Activated T-helper 1 cell treated with anti-CD3 and anti-CD28 coated beads, Interleukin-12 subunit alpha, Interleukin-12 subunit beta, Interleukin-2, Interleukin-4 antibody, amounts not matched to agents 30 ng/mL and 10 ng/mL and 1 ng/mL, durations not matched to agents 14 hours and 24 hours and 36 hours (primary cell): Measurements from ENCODE around the gene URI1. TPM values are rescaled to one million over a fixed set of nuclear protein-coding genes. Genes with fewer than 3 reads are reported as not detected.

ENCODE experiments used
- DNase-seq: peaks from one replicate; pipeline ENCODE4 v3.0.0; 2021; ENCODE audit warnings: low spot score
- H3K27ac Mint-ChIP-seq: one replicate; pipeline ENCODE4 v1.8.0; 2021; ENCODE audit warnings: mild to moderate bottlenecking, mixed read lengths
- H3K27me3 Mint-ChIP-seq: one replicate; pipeline ENCODE4 v1.8.0; 2022; ENCODE audit warnings: mild to moderate bottlenecking, moderate library complexity, mixed read lengths; ENCODE audit not compliant: insufficient read depth
- H3K36me3 Mint-ChIP-seq: one replicate; pipeline ENCODE4 v1.8.0; 2021; ENCODE audit warnings: low read depth, mixed read lengths
- H3K4me1 Mint-ChIP-seq: one replicate; pipeline ENCODE4 v1.8.0; 2021; ENCODE audit warnings: low read depth, mixed read lengths
- H3K4me3 Mint-ChIP-seq: one replicate; pipeline ENCODE4 v1.8.0; 2021; ENCODE audit warnings: mild to moderate bottlenecking, moderate library complexity, mixed read lengths
- H3K9me3 Mint-ChIP-seq: one replicate; pipeline ENCODE4 v1.8.0; 2021; ENCODE audit warnings: mixed read lengths
- intact Hi-C: fragments of 100-400 bp; cut with micrococcal nuclease; formaldehyde crosslinking; loops from one replicate; pipeline ENCODE4 v1.15.1; 2024
- total RNA-seq: library from RNA; stranded (reverse); gene quantifications from 2 replicates; pipeline ENCODE4 v1.2.3, GENCODE V29; 2022

Gene URI1
- total RNA-seq, 1 donor from 2014 or later: 62.9 TPM

GRCh38 chr19:29999490-29999889 lies 57.5 kb downstream of the URI1 start:
- DNase-seq: no peak
- Mint-ChIP-seq H3K27ac (no peak overlapping the region), H3K4me3 (no peak overlapping the region), H3K27me3 (no peaks in the 10 kb centered on the region), H3K4me1 (peaks cover 57% of the 10 kb centered on the region), H3K9me3 (peaks cover 31% of the 10 kb centered on the region), H3K36me3 (peaks cover 49% of the 10 kb centered on the region)
- intact Hi-C loops: no loop called here

DNA sequence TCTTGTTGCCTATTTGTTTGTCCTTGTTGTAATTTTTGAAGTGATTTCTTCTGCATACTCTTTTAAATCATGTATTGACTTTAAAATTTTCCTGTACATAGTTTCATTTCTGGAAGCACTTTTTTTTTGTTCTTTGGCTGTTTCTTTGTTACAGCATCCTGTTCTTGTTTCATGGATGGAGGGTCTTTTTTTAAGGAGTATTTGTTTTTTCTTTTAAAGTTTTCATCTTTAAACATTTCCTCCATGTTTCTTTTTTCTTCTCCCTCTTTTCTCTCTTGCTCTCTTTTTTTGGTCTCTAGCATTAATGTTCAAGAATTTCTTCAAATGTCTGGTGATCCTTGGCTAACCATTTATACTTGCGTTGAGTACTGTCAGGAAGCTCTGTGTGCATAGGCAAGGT lies 58.8 kb downstream of the URI1 start:
- no peak for DNase-seq
- Mint-ChIP-seq H3K4me3 (no peak overlapping the region), H3K27ac (no peak overlapping the region), H3K9me3 (peaks cover 31% of the 10 kb centered on the region), H3K4me1 (peaks cover 69% of the 10 kb centered on the region), H3K27me3 (no peaks in the 10 kb centered on the region), H3K36me3 (peaks cover 45% of the 10 kb centered on the region)
- intact Hi-C loops: no loop called here

GRCh38 chr19:30001301-30001700 lies 59.3 kb downstream of the URI1 start:
- peaks cover 29% of the 10 kb centered on the region for H3K9me3 Mint-ChIP-seq
- H3K27ac Mint-ChIP-seq: no peak overlapping the region
- H3K4me3 Mint-ChIP-seq: no peak overlapping the region
- intact Hi-C loops: no loop called here
- DNase-seq: no peak
- H3K4me1 Mint-ChIP-seq: peaks cover 73% of the 10 kb centered on the region
- H3K27me3 Mint-ChIP-seq: no peaks in the 10 kb centered on the region
- peaks cover 46% of the 10 kb centered on the region for H3K36me3 Mint-ChIP-seq

GRCh38 chr19:30001791-30002190 lies 59.8 kb downstream of the URI1 start:
- no peak overlapping the region for H3K27ac Mint-ChIP-seq
- H3K27me3 Mint-ChIP-seq: no peaks in the 10 kb centered on the region
- DNase-seq: no peak
- H3K4me1 Mint-ChIP-seq: peaks cover 72% of the 10 kb centered on the region
- peaks cover 24% of the 10 kb centered on the region for H3K9me3 Mint-ChIP-seq
- H3K4me3 Mint-ChIP-seq: no peak overlapping the region
- intact Hi-C loops: no loop called here
- peaks cover 43% of the 10 kb centered on the region for H3K36me3 Mint-ChIP-seq

DNA sequence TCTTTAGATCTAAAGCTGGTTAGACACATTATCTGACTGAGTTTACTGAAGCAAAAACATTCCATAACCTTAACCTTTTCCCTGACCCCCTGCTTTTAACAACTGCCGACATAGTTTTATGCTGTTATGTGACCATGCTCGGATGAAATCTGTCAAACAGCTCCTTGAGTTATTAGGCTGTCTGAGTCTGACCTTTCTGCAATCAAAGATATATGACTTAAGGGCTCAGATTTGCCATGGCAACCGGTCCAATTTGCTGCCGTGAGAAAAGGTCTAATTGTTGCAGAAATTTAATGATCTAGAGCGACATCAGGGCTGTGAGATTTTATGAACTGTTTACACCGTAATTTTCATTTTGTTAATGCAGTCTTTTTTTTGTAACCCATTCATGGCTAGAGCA lies 61.8 kb downstream of the URI1 start:
- Mint-ChIP-seq H3K36me3 (peaks cover 35% of the 10 kb centered on the region), H3K4me3 (no peak overlapping the region), H3K9me3 (peaks cover 13% of the 10 kb centered on the region), H3K4me1 (peaks cover 66% of the 10 kb centered on the region), H3K27me3 (no peaks in the 10 kb centered on the region), H3K27ac (no peak overlapping the region)
- intact Hi-C loops: no loop called here
- DNase-seq: no peak

DNA sequence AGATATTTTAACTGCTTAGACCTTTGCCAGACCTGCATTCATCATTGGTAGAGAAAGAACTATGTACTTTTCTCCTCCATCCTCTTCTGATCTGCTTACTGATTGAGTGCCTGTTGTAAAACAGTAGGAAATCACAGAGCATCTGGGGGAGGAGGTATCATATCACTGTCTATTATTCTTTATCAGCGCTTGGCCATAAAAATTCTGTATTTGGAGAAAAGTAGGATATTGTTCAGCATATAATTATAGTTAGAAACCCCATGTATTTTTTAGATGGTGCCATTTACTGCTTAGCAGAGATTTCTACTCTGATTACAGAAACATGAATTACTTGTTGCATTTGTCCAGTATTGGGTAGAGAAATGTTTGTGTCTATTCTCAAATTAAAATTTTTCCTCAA lies 62.4 kb downstream of the URI1 start:
- H3K9me3 Mint-ChIP-seq: peaks cover 11% of the 10 kb centered on the region
- H3K4me1 Mint-ChIP-seq: peaks cover 60% of the 10 kb centered on the region
- H3K27ac Mint-ChIP-seq: no peak overlapping the region
- no peaks in the 10 kb centered on the region for H3K27me3 Mint-ChIP-seq
- no peak overlapping the region for H3K4me3 Mint-ChIP-seq
- no peak for DNase-seq
- intact Hi-C loops: no loop called here
- peaks cover 39% of the 10 kb centered on the region for H3K36me3 Mint-ChIP-seq

DNA sequence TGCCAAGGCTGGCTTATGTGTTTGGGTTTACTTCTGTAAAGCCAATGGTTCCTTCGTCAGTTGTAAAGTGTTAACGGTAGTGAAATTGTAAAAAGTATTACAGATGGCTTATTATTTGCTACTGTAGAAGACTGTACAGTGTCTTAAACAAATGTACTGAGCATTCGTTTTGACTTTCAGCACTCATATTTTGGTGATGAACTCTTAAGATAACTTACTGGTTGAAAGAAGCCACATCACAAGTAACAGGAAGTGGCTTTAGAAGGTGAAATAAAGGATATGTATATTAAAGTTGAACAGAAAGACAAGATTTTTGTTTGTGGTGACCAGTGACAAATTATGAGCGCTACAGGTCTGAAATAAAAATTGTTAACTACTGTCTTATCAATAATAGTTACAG lies 64.2 kb downstream of the URI1 start:
- peak overlapping the region; percentile 62 for H3K4me3 Mint-ChIP-seq
- H3K27me3 Mint-ChIP-seq: no peaks in the 10 kb centered on the region
- H3K36me3 Mint-ChIP-seq: peaks cover 31% of the 10 kb centered on the region
- peak overlapping the region; percentile 25 for H3K27ac Mint-ChIP-seq
- H3K4me1 Mint-ChIP-seq: peaks cover 42% of the 10 kb centered on the region
- no peaks in the 10 kb centered on the region for H3K9me3 Mint-ChIP-seq
- intact Hi-C loops: loop anchor here (5.0 kb wide), 1 partner anchor 64 kb away; the partner anchor contains the start of gene URI1
- no peak for DNase-seq

DNA sequence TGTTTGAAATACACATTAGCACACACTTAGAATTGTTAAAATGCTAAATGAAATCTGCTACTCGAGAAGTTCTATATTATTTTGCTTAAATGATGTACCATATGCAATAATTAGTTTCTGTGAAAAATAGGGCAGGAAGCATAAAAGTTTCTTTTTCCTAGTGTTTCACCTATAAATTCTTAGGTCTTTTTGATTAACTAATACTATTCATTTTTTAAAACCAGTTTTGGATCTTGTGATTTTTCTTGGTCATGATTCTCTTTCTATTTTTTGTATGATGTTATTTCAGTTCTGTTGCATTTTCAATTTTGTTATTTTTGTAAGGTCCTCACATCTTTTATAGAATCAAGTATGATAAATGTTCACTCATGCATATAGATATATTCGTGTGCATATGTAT lies 66.1 kb downstream of the URI1 start:
- Mint-ChIP-seq H3K27me3 (no peaks in the 10 kb centered on the region), H3K4me3 (no peak overlapping the region), H3K4me1 (peaks cover 36% of the 10 kb centered on the region), H3K36me3 (peaks cover 27% of the 10 kb centered on the region), H3K9me3 (no peaks in the 10 kb centered on the region), H3K27ac (no peak overlapping the region)
- DNase-seq: no peak
- intact Hi-C loops: loop anchor here (5.0 kb wide), 1 partner anchor 66 kb away; the partner anchor contains the start of gene URI1

DNA sequence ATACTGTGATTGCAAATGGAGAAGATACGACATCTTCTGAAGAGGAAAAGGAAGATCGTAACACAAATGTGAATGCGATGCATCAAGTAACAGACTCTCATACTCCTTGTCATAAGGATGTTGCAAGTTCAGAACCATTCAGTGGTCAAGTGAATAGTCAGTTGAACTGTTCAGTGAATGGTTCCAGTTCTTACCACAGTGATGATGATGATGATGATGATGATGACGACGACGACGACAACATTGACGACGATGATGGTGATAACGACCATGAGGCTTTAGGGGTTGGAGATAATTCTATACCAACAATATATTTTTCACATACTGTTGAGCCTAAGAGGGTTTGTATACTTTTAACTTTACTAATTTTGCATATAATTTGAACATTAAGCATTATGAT lies 67.0 kb downstream of the URI1 start:
- Mint-ChIP-seq H3K4me3 (no peak overlapping the region), H3K4me1 (peaks cover 37% of the 10 kb centered on the region), H3K36me3 (peaks cover 34% of the 10 kb centered on the region), H3K9me3 (no peaks in the 10 kb centered on the region), H3K27ac (no peak overlapping the region), H3K27me3 (no peaks in the 10 kb centered on the region)
- DNase-seq: no peak
- intact Hi-C loops: loop anchor here (5.0 kb wide), 1 partner anchor 67 kb away; the partner anchor contains the start of gene URI1

DNA sequence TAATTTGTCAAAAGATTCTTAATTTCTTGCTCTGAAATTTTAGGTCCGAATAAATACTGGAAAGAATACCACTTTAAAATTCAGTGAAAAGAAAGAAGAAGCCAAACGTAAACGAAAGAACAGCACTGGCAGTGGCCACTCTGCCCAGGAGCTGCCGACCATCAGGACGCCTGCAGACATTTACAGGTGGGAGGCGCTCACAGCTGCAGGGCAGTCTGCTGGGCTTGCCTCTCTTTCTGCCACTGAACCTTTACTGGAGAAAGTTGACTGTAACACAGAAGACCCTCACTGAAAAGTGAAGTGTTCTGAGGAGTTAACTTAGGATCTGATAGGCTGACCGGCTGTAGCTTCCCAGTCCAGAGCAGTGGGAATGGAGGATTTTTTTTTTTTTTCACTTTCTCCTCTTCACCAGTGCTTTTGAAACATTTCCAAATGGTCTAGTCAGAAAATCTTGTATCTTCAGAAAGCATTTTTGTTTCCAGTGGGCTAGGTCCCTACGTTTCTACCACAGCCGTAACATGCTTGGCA lies 69.1 kb downstream of the URI1 start:
- Mint-ChIP-seq H3K4me3 (no peak overlapping the region), H3K27me3 (no peaks in the 10 kb centered on the region), H3K27ac (no peak overlapping the region), H3K4me1 (peaks cover 18% of the 10 kb centered on the region), H3K36me3 (peaks cover 30% of the 10 kb centered on the region), H3K9me3 (no peaks in the 10 kb centered on the region)
- DNase-seq: no peak
- intact Hi-C loops: no loop called here

DNA sequence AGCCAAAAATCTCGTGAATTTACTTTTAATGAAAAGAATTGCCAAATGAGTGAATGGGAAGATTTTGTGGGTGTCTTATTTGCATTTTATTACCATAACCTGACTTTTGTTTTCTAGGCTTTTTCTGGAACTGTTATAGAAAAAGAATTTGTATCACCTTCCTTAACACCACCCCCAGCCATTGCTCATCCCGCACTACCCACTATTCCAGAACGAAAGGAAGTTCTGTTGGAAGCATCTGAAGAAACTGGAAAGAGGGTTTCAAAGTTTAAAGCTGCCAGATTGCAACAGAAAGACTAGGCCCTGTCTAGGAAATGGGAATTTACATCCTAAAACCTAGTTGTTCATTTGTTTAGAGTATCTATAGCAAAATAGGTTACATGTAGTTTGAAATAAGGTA lies 72.7 kb downstream of the URI1 start:
- Mint-ChIP-seq H3K9me3 (no peaks in the 10 kb centered on the region), H3K4me3 (no peak overlapping the region), H3K27me3 (no peaks in the 10 kb centered on the region), H3K36me3 (peaks cover 25% of the 10 kb centered on the region), H3K4me1 (peaks cover 6% of the 10 kb centered on the region), H3K27ac (no peak overlapping the region)
- no peak for DNase-seq
- intact Hi-C loops: no loop called here

GRCh38 chr19:30017172-30017571 lies 75.1 kb downstream of the URI1 start:
- Mint-ChIP-seq H3K27ac (no peak overlapping the region), H3K9me3 (no peaks in the 10 kb centered on the region), H3K4me1 (peaks cover 6% of the 10 kb centered on the region), H3K4me3 (no peak overlapping the region), H3K36me3 (peaks cover 24% of the 10 kb centered on the region), H3K27me3 (no peaks in the 10 kb centered on the region)
- DNase-seq: no peak
- intact Hi-C loops: no loop called here

DNA sequence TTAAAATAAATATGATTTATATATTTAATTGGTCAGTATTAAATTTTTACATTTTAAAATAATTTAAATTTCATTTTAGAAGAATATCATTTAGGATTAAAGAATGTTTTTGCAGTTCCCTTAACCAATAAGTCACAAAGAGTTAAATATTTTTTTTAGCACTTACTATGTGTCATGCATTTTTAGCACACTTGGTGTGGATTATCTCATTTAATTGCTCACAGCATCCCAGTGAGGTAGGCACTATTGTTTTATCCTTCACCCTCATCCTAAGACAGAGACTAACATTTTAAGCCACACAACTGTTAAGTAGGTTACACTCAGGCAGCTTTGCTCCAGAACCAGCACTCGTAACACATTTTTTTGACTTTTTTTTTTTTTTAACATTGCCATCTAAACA lies 78.2 kb downstream of the URI1 start:
- no peak overlapping the region for H3K4me3 Mint-ChIP-seq
- H3K27ac Mint-ChIP-seq: no peak overlapping the region
- intact Hi-C loops: no loop called here
- no peaks in the 10 kb centered on the region for H3K4me1 Mint-ChIP-seq
- H3K36me3 Mint-ChIP-seq: peaks cover 15% of the 10 kb centered on the region
- H3K27me3 Mint-ChIP-seq: no peaks in the 10 kb centered on the region
- no peak for DNase-seq
- no peaks in the 10 kb centered on the region for H3K9me3 Mint-ChIP-seq

GRCh38 chr19:30022659-30023058 lies 80.6 kb downstream of the URI1 start:
- intact Hi-C loops: no loop called here
- peaks cover 19% of the 10 kb centered on the region for H3K36me3 Mint-ChIP-seq
- H3K27ac Mint-ChIP-seq: no peak overlapping the region
- no peak overlapping the region for H3K4me3 Mint-ChIP-seq
- DNase-seq: no peak
- no peaks in the 10 kb centered on the region for H3K9me3 Mint-ChIP-seq
- peaks cover 1% of the 10 kb centered on the region for H3K4me1 Mint-ChIP-seq
- no peaks in the 10 kb centered on the region for H3K27me3 Mint-ChIP-seq
